Measurements from ENCODE around the gene TANC1.

The TANC1 gene

DNA sequence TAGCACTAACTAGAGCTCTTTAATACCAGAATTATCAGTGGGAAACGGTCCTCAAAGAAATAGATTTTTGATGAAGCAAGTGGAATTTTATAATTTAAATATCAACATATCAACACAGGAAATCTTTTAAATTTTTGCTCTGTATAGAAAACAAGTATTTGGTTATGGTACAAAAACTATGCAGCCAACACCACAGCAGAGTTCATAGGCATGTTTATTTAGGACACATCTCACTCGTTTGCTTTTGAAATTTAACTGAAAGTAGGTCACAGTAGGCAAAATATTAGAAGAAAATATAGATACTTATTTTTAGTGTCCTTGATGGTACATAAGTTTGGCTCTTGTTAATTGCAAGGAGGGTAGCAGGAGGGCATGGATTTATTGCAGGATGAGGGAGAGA lies 34.3 kb upstream of the TANC1 start:
- no peak overlapping the region for H3K4me3 ChIP-seq (ENCODE audit: low read length in 2 of 2)
- H3K9ac ChIP-seq (ENCODE audit: low read depth in 1 of 2, low read length in 2 of 2), result no peak overlapping the region
- no peaks in the 10 kb centered on the region for H3K27me3 ChIP-seq (ENCODE audit: control insufficient read depth in 2 of 2, insufficient read depth in 2 of 2, low read length in 2 of 2)
- no peak overlapping the region for H3K27ac ChIP-seq (ENCODE audit: low read depth in 2 of 2, low read length in 2 of 2)
- H3K4me1 ChIP-seq (ENCODE audit: control insufficient read depth in 2 of 2, insufficient read depth in 2 of 2, low read length in 2 of 2), result no peaks in the 10 kb centered on the region
- H3K9me3 ChIP-seq (ENCODE audit: control insufficient read depth in 2 of 2, low read length in 2 of 2), result no peaks in the 10 kb centered on the region
- no peaks in the 10 kb centered on the region for H3K36me3 ChIP-seq (ENCODE audit: control insufficient read depth in 2 of 2, insufficient read depth in 2 of 2, low read length in 2 of 2)

DNA sequence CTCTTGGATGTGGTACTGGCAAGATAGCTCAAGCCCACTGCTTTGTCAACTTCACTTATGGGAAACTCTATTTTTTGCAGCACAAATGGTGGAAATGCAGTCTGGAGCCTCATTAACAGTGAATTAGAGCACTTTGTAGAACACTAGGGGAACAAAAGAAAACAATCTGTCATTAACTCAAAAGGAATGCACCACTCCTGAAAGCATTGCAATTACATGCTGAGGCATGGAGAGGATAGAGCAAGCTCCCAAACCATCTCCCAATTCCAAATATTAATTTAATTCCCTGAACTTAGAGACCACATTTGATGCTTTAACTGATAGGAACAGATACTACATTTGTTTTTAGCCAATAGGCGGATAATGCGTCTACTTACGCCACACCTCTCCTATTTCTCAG lies 32.8 kb upstream of the TANC1 start:
- no peak overlapping the region for H3K4me3 ChIP-seq (ENCODE audit: low read length in 2 of 2)
- no peaks in the 10 kb centered on the region for H3K4me1 ChIP-seq (ENCODE audit: control insufficient read depth in 2 of 2, insufficient read depth in 2 of 2, low read length in 2 of 2)
- no peaks in the 10 kb centered on the region for H3K36me3 ChIP-seq (ENCODE audit: control insufficient read depth in 2 of 2, insufficient read depth in 2 of 2, low read length in 2 of 2)
- H3K9me3 ChIP-seq (ENCODE audit: control insufficient read depth in 2 of 2, low read length in 2 of 2), result no peaks in the 10 kb centered on the region
- no peak overlapping the region for H3K9ac ChIP-seq (ENCODE audit: low read depth in 1 of 2, low read length in 2 of 2)
- H3K27ac ChIP-seq (ENCODE audit: low read depth in 2 of 2, low read length in 2 of 2), result no peak overlapping the region
- no peaks in the 10 kb centered on the region for H3K27me3 ChIP-seq (ENCODE audit: control insufficient read depth in 2 of 2, insufficient read depth in 2 of 2, low read length in 2 of 2)

GRCh38 chr2:158936978-158937377 lies 31.5 kb upstream of the TANC1 start:
- Histone ChIP-seq H3K27me3 (ENCODE audit: control insufficient read depth in 2 of 2, insufficient read depth in 2 of 2, low read length in 2 of 2) (no peaks in the 10 kb centered on the region), H3K36me3 (ENCODE audit: control insufficient read depth in 2 of 2, insufficient read depth in 2 of 2, low read length in 2 of 2) (no peaks in the 10 kb centered on the region), H3K4me3 (ENCODE audit: low read length in 2 of 2) (no peak overlapping the region), H3K27ac (ENCODE audit: low read depth in 2 of 2, low read length in 2 of 2) (no peak overlapping the region), H3K9me3 (ENCODE audit: control insufficient read depth in 2 of 2, low read length in 2 of 2) (no peaks in the 10 kb centered on the region), H3K9ac (ENCODE audit: low read depth in 1 of 2, low read length in 2 of 2) (no peak overlapping the region), H3K4me1 (ENCODE audit: control insufficient read depth in 2 of 2, insufficient read depth in 2 of 2, low read length in 2 of 2) (no peaks in the 10 kb centered on the region)

GRCh38 chr2:158940356-158940755 lies 28.1 kb upstream of the TANC1 start:
- H3K9me3 ChIP-seq (ENCODE audit: control insufficient read depth in 2 of 2, low read length in 2 of 2), result no peaks in the 10 kb centered on the region
- H3K9ac ChIP-seq (ENCODE audit: low read depth in 1 of 2, low read length in 2 of 2), result no peak overlapping the region
- H3K36me3 ChIP-seq (ENCODE audit: control insufficient read depth in 2 of 2, insufficient read depth in 2 of 2, low read length in 2 of 2), result no peaks in the 10 kb centered on the region
- no peak overlapping the region for H3K27ac ChIP-seq (ENCODE audit: low read depth in 2 of 2, low read length in 2 of 2)
- no peak overlapping the region for H3K4me3 ChIP-seq (ENCODE audit: low read length in 2 of 2)
- no peaks in the 10 kb centered on the region for H3K4me1 ChIP-seq (ENCODE audit: control insufficient read depth in 2 of 2, insufficient read depth in 2 of 2, low read length in 2 of 2)
- H3K27me3 ChIP-seq (ENCODE audit: control insufficient read depth in 2 of 2, insufficient read depth in 2 of 2, low read length in 2 of 2), result no peaks in the 10 kb centered on the region

GRCh38 chr2:158943973-158944372 lies 24.5 kb upstream of the TANC1 start:
- H3K4me3 ChIP-seq (ENCODE audit: low read length in 2 of 2), result no peak overlapping the region
- H3K4me1 ChIP-seq (ENCODE audit: control insufficient read depth in 2 of 2, insufficient read depth in 2 of 2, low read length in 2 of 2), result no peaks in the 10 kb centered on the region
- no peak overlapping the region for H3K9ac ChIP-seq (ENCODE audit: low read depth in 1 of 2, low read length in 2 of 2)
- no peaks in the 10 kb centered on the region for H3K27me3 ChIP-seq (ENCODE audit: control insufficient read depth in 2 of 2, insufficient read depth in 2 of 2, low read length in 2 of 2)
- H3K36me3 ChIP-seq (ENCODE audit: control insufficient read depth in 2 of 2, insufficient read depth in 2 of 2, low read length in 2 of 2), result no peaks in the 10 kb centered on the region
- no peak overlapping the region for H3K27ac ChIP-seq (ENCODE audit: low read depth in 2 of 2, low read length in 2 of 2)
- H3K9me3 ChIP-seq (ENCODE audit: control insufficient read depth in 2 of 2, low read length in 2 of 2), result no peaks in the 10 kb centered on the region

DNA sequence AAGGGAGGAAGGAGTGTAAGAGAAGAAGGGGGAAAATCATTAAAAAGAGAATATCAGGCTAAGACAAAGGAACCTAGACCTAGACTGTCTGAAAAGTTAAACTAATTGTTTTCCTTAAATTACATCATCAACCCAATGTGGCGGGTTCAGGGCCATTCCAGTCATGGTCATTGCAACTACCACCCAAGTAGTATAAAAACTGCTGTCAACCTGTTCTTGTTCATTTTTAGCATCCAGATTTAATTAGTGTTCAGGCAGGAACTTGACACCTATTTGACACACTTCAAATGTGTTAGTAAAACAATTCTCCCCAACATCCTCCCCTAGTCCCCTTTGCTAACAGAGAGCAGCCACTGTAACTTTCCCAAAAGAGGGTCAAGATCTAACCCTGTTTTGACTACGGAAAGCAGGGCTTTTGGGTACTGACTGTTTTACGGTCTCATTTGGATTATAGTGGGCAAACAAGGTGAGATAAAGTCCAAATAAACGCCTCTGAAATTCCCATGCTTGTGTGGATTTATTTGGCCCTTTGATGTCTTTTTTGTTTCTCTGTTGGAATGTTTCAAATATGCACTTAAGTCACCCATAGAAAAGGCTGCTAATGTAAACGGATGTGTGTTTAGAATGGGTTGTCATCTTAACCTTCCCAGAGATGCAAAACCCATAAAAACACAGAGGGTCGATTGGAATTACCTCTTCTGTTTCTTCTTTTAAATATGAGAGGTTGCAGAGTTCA lies 19.3 kb upstream of the TANC1 start:
- no peaks in the 10 kb centered on the region for H3K27me3 ChIP-seq (ENCODE audit: control insufficient read depth in 2 of 2, insufficient read depth in 2 of 2, low read length in 2 of 2)
- no peaks in the 10 kb centered on the region for H3K36me3 ChIP-seq (ENCODE audit: control insufficient read depth in 2 of 2, insufficient read depth in 2 of 2, low read length in 2 of 2)
- H3K9me3 ChIP-seq (ENCODE audit: control insufficient read depth in 2 of 2, low read length in 2 of 2), result no peaks in the 10 kb centered on the region
- H3K4me1 ChIP-seq (ENCODE audit: control insufficient read depth in 2 of 2, insufficient read depth in 2 of 2, low read length in 2 of 2), result peaks cover 4 to 12% of the 10 kb centered on the region in 2 donors
- no peak overlapping the region for H3K27ac ChIP-seq (ENCODE audit: low read depth in 2 of 2, low read length in 2 of 2)
- no peak overlapping the region for H3K4me3 ChIP-seq (ENCODE audit: low read length in 2 of 2)
- H3K9ac ChIP-seq (ENCODE audit: low read depth in 1 of 2, low read length in 2 of 2), result no peak overlapping the region

- Histone ChIP-seq H3K27me3 (ENCODE audit: control insufficient read depth in 2 of 2, insufficient read depth in 2 of 2, low read length in 2 of 2) (no peaks in the 10 kb centered on the region), H3K27ac (ENCODE audit: low read depth in 2 of 2, low read length in 2 of 2) (peak overlapping the region; percentile 38 to 75), H3K9ac (ENCODE audit: low read depth in 1 of 2, low read length in 2 of 2) (peak overlapping the region in 1 of 2 donors; percentile 24), H3K4me3 (ENCODE audit: low read length in 2 of 2) (no peak overlapping the region), H3K36me3 (ENCODE audit: control insufficient read depth in 2 of 2, insufficient read depth in 2 of 2, low read length in 2 of 2) (no peaks in the 10 kb centered on the region), H3K4me1 (ENCODE audit: control insufficient read depth in 2 of 2, insufficient read depth in 2 of 2, low read length in 2 of 2) (peaks cover 8 to 15% of the 10 kb centered on the region in 2 donors), H3K9me3 (ENCODE audit: control insufficient read depth in 2 of 2, low read length in 2 of 2) (no peaks in the 10 kb centered on the region)
Observed at GRCh38 chr2:158953454-158953853, 15.0 kb upstream of the TANC1 start.

- Histone ChIP-seq H3K9ac (ENCODE audit: low read depth in 1 of 2, low read length in 2 of 2) (peak overlapping the region; percentile 24 to 32), H3K27ac (ENCODE audit: low read depth in 2 of 2, low read length in 2 of 2) (peak overlapping the region; percentile 38 to 75), H3K4me3 (ENCODE audit: low read length in 2 of 2) (no peak overlapping the region), H3K9me3 (ENCODE audit: control insufficient read depth in 2 of 2, low read length in 2 of 2) (no peaks in the 10 kb centered on the region), H3K27me3 (ENCODE audit: control insufficient read depth in 2 of 2, insufficient read depth in 2 of 2, low read length in 2 of 2) (no peaks in the 10 kb centered on the region), H3K4me1 (ENCODE audit: control insufficient read depth in 2 of 2, insufficient read depth in 2 of 2, low read length in 2 of 2) (peaks cover 8 to 15% of the 10 kb centered on the region in 2 donors), H3K36me3 (ENCODE audit: control insufficient read depth in 2 of 2, insufficient read depth in 2 of 2, low read length in 2 of 2) (no peaks in the 10 kb centered on the region)
Observed at GRCh38 chr2:158953926-158954763, 14.3 kb upstream of the TANC1 start.

DNA sequence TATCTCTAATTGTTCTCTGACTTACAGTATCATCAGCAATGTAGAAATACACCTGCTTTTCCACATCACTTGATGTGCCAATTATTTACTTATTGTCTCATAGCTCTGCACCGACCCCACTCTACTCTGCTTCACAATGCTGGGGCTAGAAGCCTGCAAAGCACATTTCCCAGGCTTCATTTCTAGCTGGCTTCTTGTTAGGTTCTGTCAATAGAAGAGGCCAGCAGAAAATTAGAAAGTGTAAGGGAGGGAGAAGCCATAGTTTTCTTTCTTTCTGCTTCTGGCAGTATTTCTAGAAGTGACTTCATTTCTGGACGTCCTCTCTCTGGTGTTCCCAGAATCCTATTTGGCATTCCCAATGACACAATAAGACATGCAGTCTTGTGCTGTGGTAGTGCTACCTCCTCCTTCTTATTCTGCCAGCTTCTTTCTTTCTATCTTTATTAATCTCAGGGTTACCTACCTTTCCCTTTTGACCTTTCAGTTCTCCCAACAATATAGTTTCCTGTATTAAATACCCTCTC lies 12.5 kb upstream of the TANC1 start:
- Histone ChIP-seq H3K27me3 (ENCODE audit: control insufficient read depth in 2 of 2, insufficient read depth in 2 of 2, low read length in 2 of 2) (no peaks in the 10 kb centered on the region), H3K27ac (ENCODE audit: low read depth in 2 of 2, low read length in 2 of 2) (no peak overlapping the region), H3K4me3 (ENCODE audit: low read length in 2 of 2) (no peak overlapping the region), H3K4me1 (ENCODE audit: control insufficient read depth in 2 of 2, insufficient read depth in 2 of 2, low read length in 2 of 2) (peaks cover 8 to 15% of the 10 kb centered on the region in 2 donors), H3K9ac (ENCODE audit: low read depth in 1 of 2, low read length in 2 of 2) (no peak overlapping the region), H3K36me3 (ENCODE audit: control insufficient read depth in 2 of 2, insufficient read depth in 2 of 2, low read length in 2 of 2) (no peaks in the 10 kb centered on the region), H3K9me3 (ENCODE audit: control insufficient read depth in 2 of 2, low read length in 2 of 2) (no peaks in the 10 kb centered on the region)

GRCh38 chr2:158958365-158958764 lies 10.1 kb upstream of the TANC1 start:
- no peaks in the 10 kb centered on the region for H3K27me3 ChIP-seq (ENCODE audit: control insufficient read depth in 2 of 2, insufficient read depth in 2 of 2, low read length in 2 of 2)

More at GRCh38 chr2:158958365-158958764, 10.1 kb upstream of the TANC1 start:
- Histone ChIP-seq H3K9ac (ENCODE audit: low read depth in 1 of 2, low read length in 2 of 2) (no peak overlapping the region), H3K36me3 (ENCODE audit: control insufficient read depth in 2 of 2, insufficient read depth in 2 of 2, low read length in 2 of 2) (no peaks in the 10 kb centered on the region), H3K9me3 (ENCODE audit: control insufficient read depth in 2 of 2, low read length in 2 of 2) (no peaks in the 10 kb centered on the region), H3K27ac (ENCODE audit: low read depth in 2 of 2, low read length in 2 of 2) (no peak overlapping the region), H3K4me3 (ENCODE audit: low read length in 2 of 2) (no peak overlapping the region), H3K4me1 (ENCODE audit: control insufficient read depth in 2 of 2, insufficient read depth in 2 of 2, low read length in 2 of 2) (peaks cover 8 to 10% of the 10 kb centered on the region in 2 donors)
